DMS53 treated with DMSO at 0.1 percent for 48 hours (cell line): ENCODE measurements around the gene SLC12A9.
"Not testable (repeated sequence)": the region's sequence is repeated elsewhere in the genome, so short reads cannot be mapped to it uniquely, and the experiment has no call there.

ENCODE experiments used
- DNase-seq: peaks from one replicate; lab custom pipeline; 2025; ENCODE audit not compliant: unreplicated experiment; lab: John Stamatoyannopoulos, UW

SLC12A9 gene, protein sequence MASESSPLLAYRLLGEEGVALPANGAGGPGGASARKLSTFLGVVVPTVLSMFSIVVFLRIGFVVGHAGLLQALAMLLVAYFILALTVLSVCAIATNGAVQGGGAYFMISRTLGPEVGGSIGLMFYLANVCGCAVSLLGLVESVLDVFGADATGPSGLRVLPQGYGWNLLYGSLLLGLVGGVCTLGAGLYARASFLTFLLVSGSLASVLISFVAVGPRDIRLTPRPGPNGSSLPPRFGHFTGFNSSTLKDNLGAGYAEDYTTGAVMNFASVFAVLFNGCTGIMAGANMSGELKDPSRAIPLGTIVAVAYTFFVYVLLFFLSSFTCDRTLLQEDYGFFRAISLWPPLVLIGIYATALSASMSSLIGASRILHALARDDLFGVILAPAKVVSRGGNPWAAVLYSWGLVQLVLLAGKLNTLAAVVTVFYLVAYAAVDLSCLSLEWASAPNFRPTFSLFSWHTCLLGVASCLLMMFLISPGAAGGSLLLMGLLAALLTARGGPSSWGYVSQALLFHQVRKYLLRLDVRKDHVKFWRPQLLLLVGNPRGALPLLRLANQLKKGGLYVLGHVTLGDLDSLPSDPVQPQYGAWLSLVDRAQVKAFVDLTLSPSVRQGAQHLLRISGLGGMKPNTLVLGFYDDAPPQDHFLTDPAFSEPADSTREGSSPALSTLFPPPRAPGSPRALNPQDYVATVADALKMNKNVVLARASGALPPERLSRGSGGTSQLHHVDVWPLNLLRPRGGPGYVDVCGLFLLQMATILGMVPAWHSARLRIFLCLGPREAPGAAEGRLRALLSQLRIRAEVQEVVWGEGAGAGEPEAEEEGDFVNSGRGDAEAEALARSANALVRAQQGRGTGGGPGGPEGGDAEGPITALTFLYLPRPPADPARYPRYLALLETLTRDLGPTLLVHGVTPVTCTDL

DNA sequence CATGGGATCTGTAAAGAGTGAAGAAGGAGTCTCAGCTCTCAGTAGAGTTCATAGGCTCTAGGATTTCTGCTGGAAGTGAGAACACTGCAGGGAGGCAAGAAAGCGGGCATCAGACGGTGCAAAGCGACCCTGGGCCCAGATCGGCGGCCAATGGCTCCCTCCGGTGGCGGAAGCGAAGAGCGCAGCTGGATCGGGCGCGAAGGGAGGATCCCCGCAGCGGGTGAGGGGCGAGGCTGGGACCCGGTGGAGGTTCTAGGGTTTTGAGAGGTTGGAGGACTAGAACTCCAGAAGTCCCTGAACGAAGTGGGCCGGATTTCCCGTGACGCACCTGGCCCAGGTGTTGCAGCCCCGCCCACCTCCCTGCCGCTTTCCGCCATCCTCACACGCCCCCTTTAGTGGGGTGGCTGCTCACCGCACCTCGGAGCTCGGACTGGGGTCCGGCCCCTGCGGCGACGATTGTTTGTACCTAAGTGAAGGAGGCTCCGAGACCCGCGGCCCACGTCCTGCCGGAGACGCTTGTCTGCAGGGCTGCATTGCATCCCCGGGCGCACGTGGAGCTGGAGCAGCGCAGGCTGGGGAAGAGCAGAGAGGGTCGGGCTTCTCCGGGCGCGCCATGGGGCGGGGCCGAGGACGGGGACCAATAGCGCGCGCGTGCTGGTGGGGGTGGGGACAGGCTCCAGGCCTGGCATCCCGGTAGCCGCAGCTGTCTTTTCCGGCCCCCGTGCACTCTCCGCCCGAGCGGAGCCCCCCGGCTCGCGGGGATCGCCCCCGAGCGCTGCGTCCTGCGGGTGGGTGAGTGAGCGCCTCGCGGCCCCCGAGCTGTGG, at the start of gene SLC12A9:
SLC12A9 (plus strand) TSS at position 666 of the 825 bp plus-strand sequence. CDS start 1,485 bp downstream, outside the sequence.
- DNase-seq = peak; percentile 84

DNA sequence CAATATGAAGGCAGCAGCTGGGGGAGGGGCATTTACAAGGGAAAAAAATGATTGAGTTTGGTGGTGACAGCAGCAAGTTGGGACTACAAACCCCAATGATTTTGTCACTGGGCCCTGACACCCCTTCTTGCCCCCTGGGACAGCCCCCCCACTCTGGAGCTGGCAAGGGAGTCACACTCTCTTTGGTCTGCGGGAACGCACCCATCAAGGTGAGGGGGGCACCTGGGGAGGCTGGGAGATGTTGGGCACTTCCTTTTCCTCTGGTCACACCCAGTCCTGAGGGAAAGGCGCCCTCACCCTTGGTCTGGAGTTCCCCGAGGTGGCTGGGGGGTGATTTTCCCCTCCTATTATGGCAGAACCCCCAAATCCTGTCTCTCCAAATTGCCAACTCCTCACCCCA, 49.6 kb upstream of the SLC12A9 start:
- DNase-seq = no peak

DNA sequence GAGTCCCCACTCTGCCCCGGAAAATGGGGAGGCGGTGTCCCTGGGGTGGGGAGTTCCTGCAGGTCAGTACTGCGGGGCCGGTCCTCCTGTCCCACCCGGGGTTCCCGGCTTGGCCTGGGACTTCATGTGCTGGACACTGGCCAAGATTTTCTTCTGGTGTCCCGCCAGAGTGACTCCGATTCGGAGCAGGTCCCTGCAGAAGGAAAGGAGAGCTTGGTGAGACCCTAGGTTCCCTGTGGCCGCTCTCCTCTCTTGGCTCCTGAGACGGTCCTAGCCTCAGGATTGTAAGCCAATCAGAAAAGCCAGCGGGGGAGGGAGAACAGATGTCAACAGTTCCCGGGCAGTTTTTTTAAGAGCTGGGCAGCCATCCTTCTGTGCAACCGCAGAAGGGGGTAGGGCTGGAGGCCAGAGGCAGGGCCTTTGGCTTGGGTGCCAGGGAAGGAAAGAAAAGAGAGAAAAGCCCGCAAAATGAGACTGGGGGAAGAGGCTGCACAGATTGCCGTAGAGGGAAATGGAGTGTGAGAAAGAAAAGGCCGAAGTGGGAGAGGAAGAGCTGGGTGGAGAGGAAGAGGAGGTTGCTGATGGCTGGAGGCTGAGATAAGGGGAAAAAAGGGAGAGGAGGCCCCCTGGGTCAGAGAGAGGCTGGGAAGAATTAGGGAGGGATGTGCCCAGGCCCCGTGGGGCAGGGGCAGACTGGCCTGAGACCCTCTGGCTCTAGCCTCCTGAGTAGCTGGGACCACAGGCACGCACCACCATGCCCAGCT, 48.9 kb upstream of the SLC12A9 start:
- DNase-seq = peak; percentile 84

DNA sequence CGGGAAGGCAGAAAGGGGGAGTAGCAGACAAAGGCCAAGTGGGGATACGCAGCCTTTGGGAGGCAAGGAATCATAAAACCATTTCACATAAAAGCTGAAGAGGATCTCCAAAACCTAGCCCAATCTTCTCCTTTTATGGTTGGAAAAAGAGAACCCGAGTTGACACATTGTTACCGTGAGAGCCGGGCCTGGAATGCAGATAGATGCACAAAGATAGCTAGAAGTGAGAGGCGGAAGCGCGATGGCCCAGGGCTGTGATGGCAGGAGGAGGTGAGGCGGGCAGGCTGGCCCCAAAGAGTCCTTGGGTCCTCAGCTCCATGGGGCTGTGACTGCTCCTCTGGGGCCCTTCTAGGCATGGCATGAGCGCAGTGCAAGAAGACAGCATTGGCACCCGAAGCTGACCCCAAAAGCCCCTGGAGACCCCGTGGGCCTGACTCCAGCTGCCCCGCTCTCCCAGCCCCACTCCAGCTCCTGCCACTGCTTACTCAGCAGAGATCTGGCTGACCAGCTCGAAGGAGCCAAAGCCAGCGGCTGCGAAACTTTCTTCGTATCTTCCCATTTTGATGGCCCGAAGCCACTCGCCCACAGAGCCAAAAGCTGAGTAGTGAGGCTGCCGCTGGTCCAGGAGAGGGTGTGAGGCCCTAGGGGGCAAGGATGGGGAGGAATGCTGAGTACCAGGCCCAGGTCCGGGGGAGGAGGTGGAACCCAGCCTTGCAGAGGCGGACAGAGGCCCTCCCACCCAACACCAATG, 47.7 kb upstream of the SLC12A9 start:
- DNase-seq = no peak

DNA sequence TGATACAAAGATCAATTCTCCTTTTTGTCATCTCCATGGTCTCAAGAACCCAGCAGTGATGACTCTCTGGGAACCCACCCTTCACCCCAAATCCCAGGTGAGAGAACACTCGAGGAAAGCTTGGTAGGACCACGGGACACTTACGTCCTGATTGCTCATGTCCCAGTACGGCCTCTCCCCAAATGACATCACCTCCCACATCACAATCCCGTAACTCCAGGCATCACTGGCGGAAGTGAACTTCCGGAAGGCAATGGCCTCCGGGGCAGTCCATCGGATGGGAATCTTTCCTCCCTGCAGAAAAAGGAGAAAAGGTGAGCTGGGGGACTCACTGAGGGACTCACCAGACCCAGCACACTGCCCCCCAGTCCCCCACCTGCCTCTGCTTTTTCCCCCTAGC, 46.2 kb upstream of the SLC12A9 start:
- DNase-seq = no peak

DNA sequence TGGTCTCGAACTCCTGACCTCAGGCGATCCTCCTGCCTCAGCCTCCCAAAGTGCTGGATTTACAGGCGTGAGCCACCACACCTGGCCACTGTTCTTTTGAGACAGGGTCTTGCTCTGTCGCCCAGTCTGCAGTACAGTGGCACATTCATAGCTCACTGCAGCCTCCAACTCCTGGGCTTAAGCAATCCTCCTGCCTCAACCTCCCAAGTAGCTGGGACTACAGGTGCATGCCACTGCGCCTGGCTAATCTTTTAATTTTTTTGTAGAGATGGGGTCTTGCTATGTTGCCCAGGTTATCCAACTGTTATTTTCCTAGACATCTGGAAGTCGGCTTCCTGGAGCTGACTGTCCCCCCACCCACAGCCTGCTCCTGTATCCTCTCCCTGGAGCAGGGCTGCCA, 45.6 kb upstream of the SLC12A9 start:
- DNase-seq = not testable (repeated sequence)

DNA sequence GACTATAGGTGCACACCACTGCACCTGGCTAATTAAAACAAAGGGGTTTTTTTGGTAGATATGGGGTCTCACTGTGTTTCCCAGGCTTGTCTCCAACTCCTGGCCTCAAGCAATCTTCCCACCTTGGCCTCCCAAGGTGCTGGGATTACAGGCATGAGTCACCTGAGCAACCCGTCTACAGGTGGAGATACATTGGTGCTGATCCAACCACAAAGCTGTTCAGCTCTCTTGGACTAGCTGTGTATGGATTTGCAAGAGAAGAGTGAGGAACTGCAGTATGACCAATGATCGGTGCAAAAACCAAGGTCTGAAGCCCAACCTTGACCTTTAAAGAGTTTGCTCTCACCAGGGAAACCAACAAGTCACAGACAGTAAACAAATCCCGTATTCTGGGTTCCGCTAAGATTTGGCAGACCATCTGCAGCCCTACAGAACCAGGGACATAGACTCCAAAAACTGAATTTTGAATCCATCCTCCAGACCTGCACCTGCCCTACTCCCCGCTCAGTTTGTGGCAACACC, 44.1 kb upstream of the SLC12A9 start:
- DNase-seq = no peak

DNA sequence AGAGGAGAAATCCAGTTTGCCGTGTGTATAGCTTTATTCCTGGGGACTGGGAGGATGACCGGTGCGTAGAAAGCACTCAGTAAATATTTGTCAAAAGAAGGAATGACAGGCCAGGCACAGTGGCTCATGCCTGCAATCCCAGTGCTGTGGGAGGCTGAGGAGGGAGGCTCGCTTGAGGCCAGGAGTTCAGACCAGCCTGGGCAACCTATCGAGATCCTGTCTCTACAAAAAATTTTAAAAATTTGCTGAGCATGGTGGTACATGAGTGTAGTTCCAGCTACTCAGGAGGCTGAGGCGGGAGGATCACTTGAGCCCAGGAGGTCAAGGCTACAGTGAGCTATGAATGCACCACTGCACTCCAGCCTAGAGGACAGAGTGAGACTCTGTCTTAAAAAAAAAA, 41.0 kb upstream of the SLC12A9 start:
- no peak for DNase-seq

DNA sequence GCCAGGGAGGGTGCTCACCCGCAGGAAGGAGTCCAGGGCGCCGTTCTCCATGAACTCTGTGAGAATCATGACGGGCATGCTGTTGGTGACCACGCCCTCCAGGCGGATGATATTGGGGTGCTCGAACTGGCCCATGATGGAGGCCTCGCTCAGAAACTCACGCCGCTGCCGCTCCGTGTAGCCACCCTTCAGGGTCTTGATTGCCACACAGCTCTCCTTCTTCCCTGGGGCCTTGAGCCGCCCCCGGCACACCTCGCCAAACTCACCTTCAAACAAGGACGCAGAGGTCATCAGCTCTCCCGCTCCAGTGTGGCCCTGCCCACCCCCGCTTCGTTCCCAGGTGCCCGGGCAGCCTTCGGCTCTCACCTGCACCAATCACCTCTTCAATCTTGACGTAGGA, 39.8 kb upstream of the SLC12A9 start:
- no peak for DNase-seq

DNA sequence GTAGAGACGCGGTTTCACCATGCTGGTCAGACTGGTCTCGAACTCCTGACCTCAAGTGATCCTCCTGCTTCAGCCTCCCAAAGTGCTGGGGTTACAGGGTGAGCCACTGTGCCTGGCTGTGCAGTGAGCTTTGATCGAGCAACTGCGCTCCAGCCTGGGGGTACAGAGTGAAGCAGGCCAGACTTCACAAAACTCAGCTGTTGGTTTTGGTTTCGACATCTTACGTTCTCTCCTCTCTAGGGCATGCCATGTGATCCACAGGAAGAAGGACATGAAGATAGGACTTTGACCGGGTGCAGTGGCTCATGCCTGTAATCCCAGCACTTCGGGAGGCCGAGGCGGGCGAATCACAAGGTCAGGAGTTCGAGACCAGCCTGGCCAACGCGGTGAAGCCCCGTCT, 36.0 kb upstream of the SLC12A9 start:
- not testable (repeated sequence) for DNase-seq

DNA sequence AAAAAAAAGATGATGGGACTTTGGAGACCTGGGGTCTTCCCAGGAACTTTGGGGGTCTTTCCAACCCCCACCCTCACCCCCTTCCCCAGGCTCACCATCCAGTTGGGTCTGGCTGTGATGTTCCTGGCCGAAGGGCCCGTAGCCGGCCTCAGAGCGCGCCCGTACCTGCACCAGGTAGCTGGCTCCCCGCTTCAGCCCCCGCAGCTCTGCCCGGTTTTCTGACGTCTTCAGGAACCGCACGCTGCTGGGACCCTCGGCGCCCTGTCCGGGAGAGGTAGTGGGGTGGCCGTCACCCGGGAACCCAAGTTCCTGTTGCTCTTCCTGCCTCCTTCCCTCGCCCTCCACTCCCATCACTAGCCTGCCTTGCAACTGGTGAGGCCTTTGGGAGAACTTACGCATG, 35.4 kb upstream of the SLC12A9 start:
- DNase-seq = no peak

DNA sequence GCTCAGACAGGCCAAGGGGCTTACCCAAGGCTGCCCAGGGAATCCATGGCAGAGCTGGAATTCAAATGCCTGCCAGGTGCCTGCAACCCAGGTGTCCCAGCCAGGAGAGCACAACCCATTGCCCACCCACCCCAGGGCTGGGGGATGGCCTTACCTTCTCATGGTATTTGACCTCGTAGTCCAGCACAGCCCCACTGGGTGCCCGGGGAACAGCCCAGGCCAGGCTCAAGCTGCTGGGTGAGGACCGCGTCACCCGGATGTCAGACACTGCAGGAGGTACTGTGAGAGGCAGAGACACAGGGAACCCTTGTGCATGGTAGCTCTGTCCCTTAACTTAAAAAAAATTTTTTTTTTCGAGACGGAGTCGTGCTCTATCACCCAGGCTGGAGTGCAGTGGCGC, 34.1 kb upstream of the SLC12A9 start:
- no peak for DNase-seq

DNA sequence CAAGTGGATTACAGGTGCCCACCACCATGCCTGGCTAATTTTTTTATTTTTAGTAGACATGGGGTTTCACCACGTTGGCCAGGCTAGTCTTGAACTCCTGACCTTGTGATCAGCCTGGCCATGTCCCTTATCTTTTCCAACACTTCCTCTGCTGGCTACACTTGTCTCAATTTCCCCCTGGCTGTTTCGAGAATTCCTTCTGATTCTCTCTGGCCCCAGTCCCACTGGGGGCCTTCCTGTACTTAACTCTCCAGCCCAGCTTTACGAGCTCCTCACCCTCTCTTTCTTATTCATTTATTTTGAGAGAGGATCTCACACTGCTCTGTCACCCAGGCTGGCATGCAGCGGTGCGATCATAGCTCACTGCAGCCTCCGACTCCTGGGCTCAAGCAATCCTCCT, 33.7 kb upstream of the SLC12A9 start:
- no peak for DNase-seq

DNA sequence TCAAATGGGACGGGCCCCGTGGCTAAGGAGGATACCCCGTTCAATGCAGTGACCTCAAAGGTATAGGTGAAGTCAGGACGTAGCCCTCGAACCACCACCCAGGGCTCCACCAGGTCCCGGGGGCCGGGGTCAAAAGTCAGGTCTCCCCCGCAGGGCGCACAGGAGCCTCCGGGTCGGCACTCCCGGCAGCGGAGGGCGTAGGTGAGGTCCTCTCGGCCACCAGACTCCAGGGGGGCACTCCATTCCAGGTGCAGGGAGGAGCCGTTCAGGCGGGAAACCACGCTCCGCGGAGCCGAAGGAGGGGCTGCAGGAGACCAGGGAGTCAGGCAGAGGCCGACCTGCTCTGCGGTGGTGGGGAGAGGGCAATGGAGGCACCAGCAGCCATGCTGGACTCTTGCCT, 32.9 kb upstream of the SLC12A9 start:
- DNase-seq = no peak

DNA sequence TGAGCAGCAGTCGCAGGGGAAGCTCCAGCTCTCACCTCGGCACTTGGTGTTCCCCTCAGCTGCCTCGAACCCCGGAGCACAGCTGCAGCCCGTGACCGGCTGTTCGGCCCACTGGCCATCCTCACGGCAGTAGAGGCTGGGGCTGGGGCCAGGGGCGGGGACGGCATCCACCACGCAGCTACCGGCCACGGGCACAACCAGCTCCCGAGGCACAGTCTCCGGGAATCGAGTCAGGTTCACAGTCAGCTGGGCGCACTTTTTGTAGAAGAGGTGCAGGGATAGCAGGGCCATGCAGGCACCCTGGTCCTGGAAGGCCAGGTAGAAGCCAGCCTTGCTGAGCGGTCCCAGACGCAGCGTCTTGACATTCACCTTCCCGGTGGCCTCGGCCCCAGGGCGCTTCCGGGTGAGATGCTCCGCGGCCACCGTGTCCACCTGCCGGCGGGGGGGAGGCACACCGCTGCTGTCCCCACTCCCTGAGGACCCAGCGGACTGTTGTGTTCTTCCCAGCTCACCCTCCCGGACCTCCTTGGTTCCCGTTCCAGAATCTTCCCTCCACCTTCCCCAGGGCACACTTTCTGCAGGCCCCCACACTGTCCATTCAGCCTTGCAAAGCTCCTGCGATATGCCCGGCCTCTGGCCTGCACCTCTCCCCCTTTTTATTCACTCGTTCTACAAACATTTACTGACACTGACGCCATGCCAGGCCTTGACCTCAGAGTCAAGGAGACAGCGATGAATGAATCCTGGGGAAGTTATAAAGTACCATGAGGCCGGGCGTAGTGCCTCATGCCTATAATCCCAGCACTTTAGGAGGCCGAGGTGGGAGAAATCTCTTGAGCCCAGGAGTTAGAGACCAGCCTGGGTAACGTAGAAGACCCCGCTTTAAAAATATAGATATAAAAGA, 30.0 kb upstream of the SLC12A9 start:
- DNase-seq = no peak

DNA sequence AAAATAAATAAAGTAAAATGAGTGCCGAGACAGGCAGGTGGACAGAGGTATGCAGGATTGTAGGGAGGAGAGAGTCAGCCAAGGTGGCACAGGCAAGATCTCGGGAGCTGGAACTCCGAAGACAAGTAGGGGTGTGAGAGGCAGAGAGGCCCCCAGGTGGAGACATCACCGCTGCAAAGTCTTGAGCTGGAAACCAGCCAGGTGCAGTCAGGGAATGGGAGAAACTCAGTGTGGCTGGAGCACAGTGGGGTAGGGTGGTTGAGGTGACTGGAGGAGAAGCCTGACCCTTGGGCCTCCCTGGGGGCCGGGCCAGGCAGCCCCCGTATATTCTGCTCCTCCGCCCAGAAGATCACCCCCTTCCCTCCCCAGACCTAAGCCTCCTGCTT, 29.4 kb upstream of the SLC12A9 start:
- DNase-seq = no peak

DNA sequence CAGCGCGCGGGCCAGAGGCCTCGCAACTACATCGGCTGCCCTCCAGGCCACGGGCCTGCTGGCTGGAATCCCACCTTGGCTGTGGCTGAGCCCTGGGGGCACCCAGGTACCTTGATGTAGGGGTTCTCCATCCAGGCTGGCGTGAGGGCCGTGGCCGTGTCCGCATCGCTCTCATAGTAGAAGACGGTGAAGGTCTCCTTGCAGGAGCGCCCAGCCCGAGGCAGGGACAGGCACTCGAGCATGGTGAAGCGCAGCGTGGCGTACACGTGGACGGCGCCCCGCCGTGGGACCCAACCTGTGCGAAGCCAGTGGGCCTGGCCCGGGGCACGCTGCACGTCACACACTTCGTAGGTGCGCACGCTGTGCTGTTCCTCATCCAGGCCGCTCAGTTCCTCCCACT, 29.0 kb upstream of the SLC12A9 start:
- no peak for DNase-seq

DNA sequence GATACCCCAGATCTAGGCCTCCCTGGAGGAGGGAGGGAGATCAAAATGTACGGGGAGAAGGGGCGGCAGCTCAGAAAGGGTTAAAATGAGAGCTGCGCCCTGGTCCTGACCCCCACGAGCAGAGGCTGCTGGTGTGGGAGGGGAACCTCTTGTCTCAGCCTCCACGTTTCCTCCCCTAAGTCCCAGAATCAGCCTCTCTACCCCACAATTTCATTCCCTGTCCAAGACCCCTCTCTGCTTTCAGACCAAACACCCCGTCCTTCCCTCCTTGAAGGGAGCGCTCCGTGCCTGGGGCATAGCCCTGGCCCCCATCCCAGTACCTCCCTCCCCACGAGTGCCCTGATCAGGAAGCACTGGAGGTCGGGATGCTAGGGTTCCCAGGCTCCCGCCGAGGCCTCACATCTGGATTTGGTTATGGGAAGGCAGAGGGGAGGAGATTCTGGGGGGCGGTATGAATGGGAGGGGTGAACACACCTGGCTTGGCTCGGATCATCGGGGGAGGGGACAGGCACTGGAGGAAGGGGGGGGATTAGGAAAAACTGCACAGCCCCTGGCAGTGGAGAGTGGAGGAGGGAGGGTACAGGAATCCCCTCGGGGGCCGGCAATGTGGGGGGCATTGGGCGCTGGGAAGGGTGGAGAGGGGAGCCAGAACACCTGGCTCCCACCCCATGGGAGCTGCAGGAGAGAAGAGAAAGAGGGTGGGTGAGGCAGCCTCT, 27.9 kb upstream of the SLC12A9 start:
- no peak for DNase-seq
